GM18909 (cell line): ENCODE measurements around the gene P2RX1.

Source experiments
- ATAC-seq: cut with Tn5 transposase; IDR thresholded peaks from one replicate; pipeline ENCODE4 v1.9.1; 2021; ENCODE audit warnings: mild to moderate bottlenecking; ENCODE audit not compliant: unreplicated experiment, poor library complexity

P2RX1 gene

DNA sequence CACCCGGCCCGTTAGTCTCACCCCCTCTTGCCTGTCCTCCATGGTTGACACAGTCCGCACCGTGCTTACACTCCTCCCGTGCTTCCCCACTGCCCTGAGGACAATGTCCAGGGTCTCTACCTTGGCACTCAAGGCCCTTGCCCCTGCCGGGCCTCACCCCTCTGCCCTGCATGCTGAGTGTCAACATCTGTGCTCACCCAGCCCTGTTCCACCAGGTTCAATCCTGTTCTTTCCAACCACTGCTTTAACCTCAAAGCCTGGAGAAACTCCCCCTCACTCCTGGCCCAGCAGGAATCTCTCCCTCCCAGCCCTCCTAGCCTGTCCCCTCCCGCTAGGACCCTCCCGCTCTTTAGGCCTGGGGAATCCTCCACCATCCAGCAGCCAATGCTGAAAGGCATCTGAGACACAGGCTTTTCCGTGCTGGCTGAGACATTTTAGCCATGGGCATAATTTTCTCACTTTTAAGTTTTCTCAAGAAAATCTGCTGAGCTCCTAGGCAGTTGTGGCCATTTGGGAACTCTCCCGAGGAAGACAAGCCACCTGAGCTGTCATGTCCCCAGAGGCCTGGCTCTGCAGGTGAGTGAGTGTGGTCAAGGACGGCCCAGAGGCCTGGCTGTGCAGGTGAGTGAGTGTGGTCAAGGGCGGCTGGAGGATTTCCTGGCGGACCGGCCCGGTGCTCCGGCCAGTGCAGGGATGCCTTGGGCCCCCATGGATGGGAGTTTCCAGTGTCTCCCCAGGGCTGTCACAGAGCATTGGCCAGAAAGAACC is 10.8 kb upstream of the P2RX1 start:
- ATAC-seq: no peak

DNA sequence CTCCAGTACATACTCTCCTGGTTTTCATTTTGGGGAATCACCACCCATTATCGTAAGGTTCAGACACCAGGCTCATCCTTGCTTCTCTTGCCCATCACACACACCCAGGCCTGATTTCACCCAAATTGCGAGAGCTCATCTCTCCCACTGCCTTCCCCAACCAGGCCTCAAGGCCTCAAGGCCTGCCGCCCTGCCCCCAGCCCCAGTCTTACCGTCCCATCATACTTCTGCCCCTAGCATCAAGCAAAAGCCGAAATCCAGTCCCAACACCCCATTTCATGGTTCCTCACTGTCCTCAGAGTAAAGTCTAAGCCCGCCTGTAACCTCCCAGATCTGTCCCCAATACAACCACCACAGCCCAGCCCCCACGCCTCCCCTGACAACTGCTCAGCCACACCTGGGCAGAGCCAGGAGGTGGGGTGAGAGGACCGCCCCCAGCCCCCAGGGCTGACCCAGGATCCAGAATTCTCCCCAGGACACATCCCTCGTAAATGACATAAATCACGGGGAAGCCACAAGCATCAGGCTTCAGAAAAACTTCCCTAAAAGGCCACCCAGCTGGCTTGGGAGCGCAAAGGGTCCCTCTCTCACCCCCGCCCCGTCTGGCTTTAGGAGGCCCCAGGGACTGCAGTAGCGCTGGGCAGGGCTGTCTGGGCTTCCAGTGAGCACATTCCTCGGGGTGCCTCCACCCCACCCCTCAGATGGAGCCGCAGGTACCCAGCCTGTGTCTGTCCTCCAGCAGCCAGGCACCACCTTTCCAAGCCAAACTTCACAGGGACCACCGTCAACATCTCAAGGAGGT is 9.6 kb upstream of the P2RX1 start:
- ATAC-seq: no peak

DNA sequence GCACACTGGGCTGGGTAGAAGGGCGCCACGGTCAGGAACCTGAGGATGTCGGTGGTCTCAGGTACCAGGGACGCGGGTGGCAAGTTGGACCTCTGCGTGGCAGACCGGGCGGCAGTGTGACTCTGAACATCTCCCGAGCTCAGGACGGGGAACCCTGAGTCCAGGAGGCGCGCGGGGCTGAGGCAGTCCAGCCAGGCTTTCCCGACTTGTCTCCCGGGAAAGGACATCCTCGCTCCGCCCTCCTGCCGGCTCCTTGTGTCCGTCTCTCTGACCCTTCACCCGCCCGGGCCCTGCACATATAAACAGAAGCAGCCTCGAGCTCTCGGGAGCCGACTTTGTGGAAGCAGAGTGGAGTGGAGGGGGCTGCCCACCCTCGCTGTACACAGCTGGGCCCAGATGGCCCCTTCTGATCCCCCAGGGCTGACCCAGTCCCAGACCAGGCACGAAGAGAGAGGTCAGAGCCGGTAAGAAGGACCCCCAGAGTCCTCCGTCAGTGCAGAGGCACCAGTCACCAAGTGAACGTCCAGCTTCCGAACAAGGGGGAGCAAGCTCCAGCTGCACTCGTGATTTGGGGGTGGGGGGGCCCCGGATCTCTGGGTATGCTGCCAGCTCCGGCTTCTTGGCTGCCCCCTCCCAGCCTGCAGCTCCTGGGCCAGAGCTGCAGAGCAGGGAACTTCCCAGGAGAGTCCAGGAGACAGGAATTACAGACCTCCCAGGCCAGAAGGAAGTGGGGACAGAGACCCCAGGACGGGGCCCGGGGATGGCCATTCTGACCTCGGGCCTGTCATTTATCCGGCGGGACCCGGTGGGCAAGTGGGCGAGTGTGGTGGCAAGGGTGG is 8.5 kb upstream of the P2RX1 start:
- no peak for ATAC-seq

DNA sequence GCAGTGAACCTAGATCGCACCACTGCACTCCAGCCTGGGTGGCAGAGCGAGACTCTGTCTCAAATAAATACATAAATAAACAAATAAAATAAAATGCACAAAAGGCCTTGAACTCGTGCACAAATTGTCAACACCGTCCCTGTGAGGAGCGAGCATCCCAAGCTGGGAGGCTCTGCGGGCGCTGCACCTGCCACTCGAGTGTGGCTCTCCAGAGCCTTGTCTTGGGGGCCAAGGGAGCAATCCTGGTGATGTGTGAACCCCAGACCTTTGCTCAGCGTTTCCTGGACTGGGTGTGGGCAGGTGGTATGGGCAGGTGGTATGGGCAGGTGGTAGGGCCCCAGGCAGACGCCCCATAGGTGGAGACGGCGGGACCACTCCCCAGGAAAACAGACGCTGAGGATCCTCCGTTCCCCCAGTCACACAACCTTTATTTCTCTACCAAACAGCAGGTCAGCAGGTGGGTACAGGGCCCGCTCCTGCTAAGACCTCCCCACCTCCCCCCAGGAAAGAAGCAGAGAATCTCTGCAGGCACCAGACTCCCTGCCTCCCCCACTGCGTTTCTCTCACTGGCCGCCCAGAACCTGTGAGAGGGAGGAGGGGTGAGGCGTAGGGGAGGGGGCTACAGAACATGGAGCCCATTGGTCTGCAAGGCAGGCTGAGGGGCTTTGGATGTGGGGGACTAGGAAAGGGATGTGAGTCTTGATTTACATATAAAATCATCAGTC is 7.4 kb upstream of the P2RX1 start:
- ATAC-seq: no peak

DNA sequence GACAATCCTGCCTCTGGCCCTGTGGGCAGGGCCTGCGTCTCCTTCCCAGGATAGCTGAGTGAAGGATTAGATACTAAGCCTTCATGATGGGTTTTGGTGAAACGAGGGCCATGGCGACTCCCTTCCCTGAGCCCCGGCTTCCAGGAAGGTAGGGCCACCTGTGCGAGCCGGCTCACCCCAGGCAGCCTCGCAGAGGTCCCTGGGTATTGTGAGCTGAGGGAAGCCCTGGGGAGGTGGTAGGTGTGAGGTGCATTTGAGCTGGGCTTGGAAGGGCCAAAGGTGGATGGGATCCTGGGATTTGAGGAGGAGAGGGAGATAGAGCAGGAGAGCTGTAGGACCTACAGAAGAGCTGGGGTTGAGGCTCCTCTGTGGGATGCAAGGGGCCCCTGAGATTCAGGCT is 6.5 kb upstream of the P2RX1 start:
- ATAC-seq: no peak

- ATAC-seq: no peak
These were observed 5.4 kb upstream of the P2RX1 start for GRCh38 chr17:3921502-3922319.

DNA sequence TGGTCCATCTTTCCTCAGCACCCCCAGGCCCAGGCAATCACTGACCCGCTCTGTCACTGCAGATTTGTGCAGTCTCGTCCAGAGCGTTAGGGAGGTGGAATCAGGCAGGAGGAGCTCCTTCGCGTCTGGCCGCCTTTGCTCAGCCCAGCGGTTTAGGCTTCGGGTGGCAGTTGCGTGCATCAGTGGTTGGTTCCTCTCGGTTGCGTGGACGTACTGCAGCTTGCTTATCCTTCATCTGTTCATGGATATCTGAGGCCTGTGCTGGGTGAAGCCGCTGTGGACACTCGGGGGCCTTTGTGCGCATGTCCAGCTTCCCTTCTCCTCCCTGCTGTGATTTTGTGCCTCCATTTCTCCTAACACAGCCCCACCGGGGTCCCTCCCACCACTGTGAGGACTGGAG is 4.7 kb upstream of the P2RX1 start:
- no peak for ATAC-seq

DNA sequence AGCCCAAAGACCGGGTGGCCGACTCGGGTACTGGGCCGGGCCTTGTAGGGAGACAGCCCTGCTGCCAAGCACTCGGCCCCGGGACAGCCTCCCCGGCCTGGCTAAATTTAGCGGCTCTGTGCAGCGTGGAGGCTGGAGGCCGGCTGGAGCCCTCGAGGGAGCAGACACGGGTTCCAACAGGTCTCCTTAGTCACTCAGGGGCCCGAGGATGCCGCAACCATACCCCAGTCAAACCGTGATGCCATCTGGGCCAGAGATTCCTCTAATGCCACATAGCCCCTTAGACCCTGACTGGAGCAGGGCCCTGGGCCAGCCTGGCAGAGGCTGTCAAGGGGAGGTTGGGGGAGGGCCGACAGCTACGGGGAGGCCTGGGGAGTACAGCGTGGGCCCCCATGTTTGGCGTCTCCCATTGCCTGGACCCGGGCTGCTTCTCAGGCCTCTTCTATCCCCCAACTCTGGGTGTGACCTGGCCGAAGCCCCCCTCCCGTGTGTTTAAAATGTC is 2.9 kb upstream of the P2RX1 start:
- no peak for ATAC-seq

- no peak for ATAC-seq
These were observed 2.3 kb upstream of the P2RX1 start for GRCh38 chr17:3918372-3919122.

DNA sequence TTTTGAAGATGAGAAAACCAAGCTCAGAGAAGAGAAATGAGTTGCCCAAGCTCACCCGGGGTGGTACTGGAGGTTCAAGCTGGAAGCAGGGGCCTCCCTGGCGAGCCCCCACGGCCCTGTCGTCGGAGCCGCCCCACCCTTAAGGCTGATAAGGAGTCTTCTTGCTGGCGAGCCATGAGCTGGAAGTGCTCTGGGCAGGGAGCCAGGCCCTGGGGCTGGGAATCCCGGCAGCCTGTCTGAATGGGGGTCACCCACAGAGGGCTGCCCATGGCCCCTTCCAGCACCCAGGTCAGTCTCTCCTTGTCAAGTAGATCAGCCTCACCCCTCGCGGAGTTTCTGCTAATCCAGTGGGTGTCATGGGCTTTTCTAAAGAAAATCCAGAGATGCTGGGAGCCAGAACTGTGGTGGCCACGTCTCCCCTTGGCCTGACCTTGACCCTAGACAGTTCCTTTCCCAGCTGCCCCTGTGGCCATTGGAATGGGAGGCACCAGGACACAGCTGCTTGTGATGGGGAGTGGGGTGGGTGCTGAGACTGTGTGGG is 1.2 kb upstream of the P2RX1 start:
- no peak for ATAC-seq

DNA sequence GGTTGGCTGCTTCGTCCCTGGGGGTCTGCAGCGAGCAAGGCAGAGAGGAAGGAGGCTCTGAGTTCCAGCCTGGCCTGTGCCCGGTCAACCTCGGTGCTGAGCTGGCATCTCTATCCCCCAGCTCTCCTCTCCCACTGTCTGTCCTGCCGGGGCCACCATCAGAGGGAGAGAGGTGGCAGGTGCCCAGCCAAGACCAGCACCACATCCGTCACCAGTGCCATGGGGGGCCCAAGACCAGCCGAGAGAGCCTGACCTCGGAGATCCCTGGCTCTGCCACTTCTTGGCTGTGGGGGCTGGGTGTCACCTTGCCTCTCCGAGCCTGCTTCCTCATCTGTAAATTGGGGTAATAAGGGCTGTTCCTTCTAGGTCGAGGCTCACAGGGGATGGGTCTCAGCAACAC is 560 bp upstream of the P2RX1 start:
- no peak for ATAC-seq

DNA sequence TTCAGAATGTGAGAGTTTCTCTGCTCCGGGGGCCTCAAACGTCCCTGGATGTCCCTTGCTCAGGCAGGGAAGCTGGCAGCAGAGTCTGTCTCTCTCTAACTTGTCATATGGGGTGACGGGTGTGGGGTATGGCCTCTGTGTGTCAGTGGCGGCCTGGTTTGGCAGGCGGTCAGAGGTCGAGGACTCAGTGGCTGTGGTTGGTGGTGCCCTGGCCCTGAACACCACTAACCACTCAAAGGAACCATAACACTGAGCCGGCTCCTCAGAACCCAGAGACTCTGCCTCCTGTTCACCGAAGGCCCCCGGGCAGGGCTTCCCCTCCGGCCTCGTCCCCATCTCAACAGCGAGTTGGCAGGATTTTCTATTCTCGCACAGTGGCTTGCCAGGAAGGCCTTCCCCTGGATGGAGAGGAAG is 677 bp downstream of the P2RX1 start:
- no peak for ATAC-seq

- peak; percentile 54 for ATAC-seq
These were observed 2.0 kb downstream of the P2RX1 start for GRCh38 chr17:3914312-3914670.

GRCh38 chr17:3913531-3914311 is 2.5 kb downstream of the P2RX1 start:
- peak; percentile 39 for ATAC-seq

- no peak for ATAC-seq
These were observed 3.4 kb downstream of the P2RX1 start for GRCh38 chr17:3912827-3913226.

GRCh38 chr17:3911271-3912053 is 4.8 kb downstream of the P2RX1 start:
- ATAC-seq: peak; percentile 72
